GM19025 (cell line): ENCODE results near the gene SUMO4.

Experiments
- ATAC-seq: cut with Tn5 transposase; IDR thresholded peaks from one replicate; pipeline ENCODE4 v1.9.1; 2021; ENCODE audit warnings: mild to moderate bottlenecking, low read depth, moderate library complexity; ENCODE audit not compliant: unreplicated experiment

SUMO4 gene

DNA sequence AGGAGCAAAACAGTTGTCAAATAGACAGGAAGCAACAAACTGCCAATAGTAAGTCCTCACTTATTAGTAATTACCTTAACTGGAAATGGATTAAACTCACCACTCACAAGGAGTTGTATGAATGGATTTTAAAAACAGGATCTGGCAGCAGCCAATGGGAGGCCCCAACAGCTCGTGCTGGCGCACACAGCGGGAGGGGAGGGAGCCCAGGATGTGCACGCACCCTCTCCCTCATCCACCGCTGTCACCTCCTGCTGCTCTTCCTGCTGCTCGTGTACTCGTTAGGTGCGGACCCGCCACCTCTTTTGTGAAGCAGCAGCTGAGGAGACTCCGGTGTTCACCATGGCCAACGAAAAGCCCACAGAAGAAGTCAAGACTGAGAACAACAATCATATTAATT lies at the start of gene SUMO4:
SUMO4 (plus strand) TSS at position 213 of the 400 bp plus-strand sequence; CDS start at position 343, 130 bp downstream.
- no peak for ATAC-seq

DNA sequence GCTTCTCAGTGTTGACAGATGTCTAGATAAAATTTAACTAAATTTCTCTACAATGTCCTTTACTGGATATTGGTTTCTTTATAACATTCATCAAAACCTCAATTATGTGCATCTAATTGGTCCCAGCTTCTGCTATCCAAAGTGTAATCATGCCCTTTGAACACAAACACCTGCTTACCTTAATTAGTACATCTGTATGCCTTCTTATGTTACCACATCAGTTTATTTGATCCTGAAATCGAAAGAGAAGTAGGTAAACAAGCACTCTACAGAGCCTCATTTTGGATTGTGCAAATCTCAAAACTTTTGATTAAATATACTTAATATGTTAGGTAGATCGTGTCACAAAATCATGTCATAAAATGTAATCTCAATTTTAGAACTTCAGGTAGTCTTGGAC lies 46.1 kb upstream of the SUMO4 start:
- no peak for ATAC-seq

- ATAC-seq, result no peak
Observed at GRCh38 chr6:149356081-149356750, 43.8 kb upstream of the SUMO4 start.

DNA sequence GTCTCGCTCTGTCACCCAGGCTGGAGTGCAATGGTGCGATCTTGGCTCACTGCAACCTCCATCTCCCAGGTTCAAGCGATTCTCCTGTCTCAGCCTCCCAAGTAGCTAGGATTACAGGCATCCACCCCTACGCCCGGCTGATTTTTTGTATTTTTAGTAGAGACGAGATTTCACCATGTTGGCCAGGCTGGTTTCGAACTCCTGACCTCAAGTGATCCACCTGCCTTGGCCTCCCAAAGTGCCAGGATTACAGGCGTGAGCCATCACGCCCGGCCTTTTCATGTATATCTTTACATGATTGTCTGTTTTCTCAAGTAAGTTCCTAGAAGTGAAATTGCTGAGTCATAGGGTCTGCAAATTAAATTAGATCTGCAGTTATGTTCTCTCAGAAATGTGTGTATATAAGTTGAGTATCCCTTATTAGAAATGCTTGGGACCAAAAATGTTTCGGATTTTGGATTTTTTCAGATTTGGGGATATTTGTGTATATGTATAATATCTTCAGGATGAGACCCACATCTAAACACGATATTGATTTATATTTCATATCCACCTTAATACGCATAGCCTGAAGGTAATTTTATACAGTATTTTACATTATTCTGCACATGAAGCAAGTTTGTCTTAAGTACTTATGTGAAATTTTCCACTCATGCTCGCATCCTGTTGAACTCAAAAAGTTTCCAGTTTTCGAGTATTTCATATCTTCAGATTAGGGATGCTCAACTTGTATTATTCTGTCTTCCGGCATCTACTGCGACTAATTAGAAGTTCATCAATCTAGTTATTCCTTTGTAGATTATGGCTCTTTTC lies 42.1 kb upstream of the SUMO4 start:
- ATAC-seq, result no peak

DNA sequence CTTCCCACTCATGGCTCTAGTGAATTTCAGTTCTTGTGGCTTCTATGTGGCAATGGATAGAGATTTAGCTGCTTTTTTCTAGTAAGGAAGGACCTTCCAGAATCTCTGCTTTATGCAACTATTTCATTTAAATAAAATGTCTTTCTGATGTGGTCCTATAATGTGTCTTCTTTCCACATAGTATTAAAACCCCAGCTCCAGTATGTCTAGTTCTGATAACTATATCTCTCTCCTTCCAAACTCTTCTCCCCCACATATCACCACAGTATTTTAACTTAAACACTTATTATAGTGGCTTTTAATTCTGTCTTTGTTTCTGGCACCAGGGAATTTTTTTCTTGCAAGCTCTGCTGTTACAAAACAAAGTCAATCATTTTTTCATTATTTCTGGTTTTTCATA lies 40.6 kb upstream of the SUMO4 start:
- no peak for ATAC-seq

GRCh38 chr6:149360536-149360935 lies 39.5 kb upstream of the SUMO4 start:
- ATAC-seq, result no peak

GRCh38 chr6:149362289-149362688 lies 37.8 kb upstream of the SUMO4 start:
- ATAC-seq, result no peak

GRCh38 chr6:149363154-149363553 lies 36.9 kb upstream of the SUMO4 start:
- ATAC-seq, result no peak

GRCh38 chr6:149364557-149364956 lies 35.5 kb upstream of the SUMO4 start:
- ATAC-seq, result no peak

DNA sequence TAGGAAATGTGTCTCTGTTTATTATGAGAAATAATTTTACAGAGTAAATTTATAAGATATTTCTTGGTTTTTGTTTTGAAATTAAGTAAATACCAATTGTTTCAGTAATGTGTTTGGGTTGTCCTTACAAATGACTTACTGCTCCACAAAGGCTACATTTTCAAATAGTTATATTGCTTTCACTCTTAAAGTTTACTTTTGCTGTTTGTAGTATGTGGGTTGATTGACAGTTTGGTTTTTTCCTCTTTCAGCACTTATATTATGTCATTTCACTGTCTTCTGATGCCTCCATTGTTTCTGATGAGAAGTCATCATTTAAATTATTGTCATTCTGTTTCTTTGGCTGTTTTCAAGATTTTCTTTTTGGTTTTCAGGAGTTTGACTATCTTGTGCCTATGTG lies 34.9 kb upstream of the SUMO4 start:
- no peak for ATAC-seq

DNA sequence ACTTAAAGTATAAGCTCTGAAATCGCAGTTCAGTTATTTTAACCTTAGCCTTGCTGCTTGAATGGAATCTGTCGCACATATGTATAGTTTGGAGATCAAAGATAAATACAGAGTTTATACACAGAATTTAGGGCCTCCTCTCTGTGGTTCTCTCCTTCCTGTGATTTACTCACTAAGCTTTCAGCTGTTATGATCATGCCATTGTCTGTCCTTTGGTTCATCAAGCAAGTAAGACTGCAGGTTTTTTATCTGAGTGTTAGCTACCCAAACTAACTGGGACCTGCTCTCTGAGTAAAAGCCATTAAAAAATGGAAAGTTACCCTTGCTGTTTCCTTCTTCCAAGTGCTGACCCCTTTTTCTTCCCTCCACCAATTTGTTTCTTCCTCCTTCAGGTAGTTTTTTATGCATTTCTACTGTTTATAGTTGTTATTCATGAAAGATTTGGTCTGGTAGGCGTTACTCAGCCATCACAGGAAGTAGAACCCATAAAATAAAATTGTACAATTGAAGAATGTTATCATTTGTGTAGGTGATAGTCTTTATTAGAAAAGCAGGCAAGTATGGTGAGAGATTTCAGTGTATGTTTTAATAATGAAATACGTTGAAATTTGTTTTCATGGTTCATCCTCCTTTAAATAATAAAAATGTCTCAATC lies 33.7 kb upstream of the SUMO4 start:
- no peak for ATAC-seq

GRCh38 chr6:149368065-149368464 lies 32.0 kb upstream of the SUMO4 start:
- no peak for ATAC-seq

GRCh38 chr6:149371154-149371553 lies 28.9 kb upstream of the SUMO4 start:
- no peak for ATAC-seq

- no peak for ATAC-seq
Observed at GRCh38 chr6:149372062-149372461, 28.0 kb upstream of the SUMO4 start.

- no peak for ATAC-seq
Observed at GRCh38 chr6:149373511-149373910, 26.6 kb upstream of the SUMO4 start.

DNA sequence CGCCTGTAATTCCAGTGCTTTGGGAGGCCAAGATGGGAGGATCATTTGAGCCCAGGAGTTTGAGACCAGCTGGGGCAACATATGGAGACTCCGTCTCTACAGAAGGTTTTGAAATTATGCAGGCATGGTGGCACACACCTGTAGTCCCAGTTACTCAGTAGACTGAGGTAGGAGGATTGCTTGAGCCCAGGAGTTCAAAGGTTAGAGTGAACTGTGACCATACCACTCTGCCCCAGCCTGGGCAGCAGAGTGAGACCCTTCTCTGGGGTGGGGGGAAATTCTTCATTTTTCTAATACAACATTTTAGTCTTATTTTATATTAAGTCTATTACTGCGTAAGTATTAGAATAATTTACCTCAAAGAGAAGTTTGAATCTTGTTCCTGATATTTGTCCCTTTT lies 20.1 kb upstream of the SUMO4 start:
- no peak for ATAC-seq

DNA sequence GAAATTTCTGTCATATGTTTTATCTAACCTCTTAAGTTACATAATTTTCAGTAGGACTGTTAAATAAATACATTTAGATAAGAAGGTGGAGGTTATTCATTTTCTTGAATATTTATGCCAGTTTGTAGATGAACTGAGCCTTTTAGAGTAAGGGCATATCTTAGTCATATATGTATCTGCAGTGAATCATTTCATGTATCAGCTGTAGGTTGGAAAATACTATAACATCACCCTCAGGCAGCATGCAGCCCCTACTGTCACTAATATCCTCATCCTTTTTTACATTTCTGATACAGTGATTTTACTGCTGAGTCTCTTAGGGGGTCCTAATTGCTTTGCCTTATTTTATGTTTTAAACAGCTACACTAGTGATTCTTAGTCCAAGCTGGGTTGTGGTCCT lies 19.5 kb upstream of the SUMO4 start:
- no peak for ATAC-seq

DNA sequence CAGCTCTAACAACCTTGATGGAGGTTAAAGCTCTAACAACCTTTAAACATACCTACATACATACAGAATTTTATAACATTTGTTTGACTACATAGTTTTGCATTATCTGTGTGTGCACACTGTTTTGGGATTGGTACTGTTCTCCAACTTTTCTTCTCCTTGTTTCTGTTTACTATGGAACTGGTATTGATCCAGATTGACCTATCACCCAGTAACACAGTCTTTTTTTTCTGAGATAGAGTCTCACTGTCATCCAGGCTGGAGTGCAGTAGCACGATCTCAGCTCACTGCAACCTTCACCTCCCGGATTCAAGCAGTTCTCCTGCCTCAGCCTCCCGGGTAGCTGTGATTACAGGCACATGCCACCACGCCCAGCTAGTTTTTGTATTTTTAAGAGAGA lies 16.7 kb upstream of the SUMO4 start:
- no peak for ATAC-seq

DNA sequence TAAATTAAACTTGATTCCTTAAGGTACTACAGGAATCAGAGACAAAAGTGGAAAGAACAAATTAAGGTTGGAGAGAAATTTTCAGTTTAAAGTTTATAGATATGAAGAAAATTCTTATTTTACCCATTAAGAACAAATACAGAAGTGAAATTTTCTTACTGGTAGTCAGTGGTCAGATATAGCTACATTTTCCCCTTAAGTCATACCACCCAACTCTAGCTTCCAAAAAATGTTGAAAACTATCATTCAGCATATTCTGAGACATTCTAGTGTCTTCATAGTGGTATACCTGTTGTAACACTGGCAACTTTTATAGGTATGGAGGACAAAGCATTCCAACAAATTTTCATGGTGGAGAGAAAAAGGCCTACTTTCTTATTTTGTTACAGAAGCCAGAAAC lies 15.6 kb upstream of the SUMO4 start:
- no peak for ATAC-seq

DNA sequence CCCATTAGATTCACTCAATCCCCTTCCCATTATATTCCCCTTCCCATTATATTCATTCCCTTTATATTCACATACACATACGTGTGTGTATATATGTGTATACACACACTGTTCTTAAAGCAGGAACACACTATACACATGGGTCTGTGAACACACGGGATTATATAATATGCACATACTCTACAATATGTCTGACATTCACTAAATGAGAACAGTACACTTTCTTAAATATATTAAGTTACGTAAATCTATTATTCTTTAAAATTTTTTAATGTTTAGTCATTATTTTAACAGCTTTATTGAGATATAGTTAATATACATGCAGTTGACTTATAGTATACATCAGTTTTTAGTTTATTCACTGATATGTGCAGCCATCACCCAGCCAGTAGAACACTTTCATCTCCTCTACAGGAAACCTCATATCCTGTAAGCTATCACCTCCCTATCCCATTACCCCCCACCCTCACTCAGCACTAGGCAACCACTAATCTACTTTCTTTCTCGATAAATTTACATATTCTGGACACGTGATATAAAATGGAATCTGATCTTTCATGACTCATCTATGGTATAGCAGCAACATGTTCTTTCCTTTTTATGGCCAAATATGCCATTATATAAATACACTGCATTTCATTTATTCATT lies 13.9 kb upstream of the SUMO4 start:
- ATAC-seq, result no peak
